Gastroesophageal sphincter (tissue), 3 donors: ENCODE results near the gene SDC3.
"Not testable (repeated sequence)": the region's sequence is repeated elsewhere in the genome, so short reads cannot be mapped to it uniquely, and the experiment has no call there.

Experiments
- CTCF ChIP-seq, 4 experiments: fragments of 200-600 bp in 2 of 4; fragments of 450-650 bp in 2 of 4; sonication (generic) in 1 of 4; IDR thresholded peaks; one replicate each; pipeline ENCODE4 v1.5.1; 2017 to 2019; ENCODE audit warnings: antibody characterized with exemption in 4 of 4, mild to moderate bottlenecking in 2 of 4, moderate library complexity in 2 of 4
- EP300 ChIP-seq: sonication (generic); formaldehyde crosslinking; IDR thresholded peaks from one replicate; pipeline ENCODE4 v1.6.1; 2017; ENCODE audit warnings: antibody characterized with exemption, mild to moderate bottlenecking
- POLR2A ChIP-seq, 2 donors: fragments of 450-650 bp; IDR thresholded peaks; one replicate each; pipeline ENCODE4 v1.6.1; 2017; ENCODE audit warnings: antibody characterized with exemption in 2 of 2, mild to moderate bottlenecking in 2 of 2, moderate library complexity in 1 of 2

GRCh38 chr1:30868057-30868456 is 40.5 kb downstream of the SDC3 start:
- not testable (repeated sequence) for TF ChIP-seq CTCF (IDR thresholded peaks at IDR 0.05); POLR2A (IDR thresholded peaks at IDR 0.05); EP300
